ENCODE results near the gene RAB44.
"Not testable (repeated sequence)": the region's sequence is repeated elsewhere in the genome, so short reads cannot be mapped to it uniquely, and the experiment has no call there.

RAB44 gene

DNA sequence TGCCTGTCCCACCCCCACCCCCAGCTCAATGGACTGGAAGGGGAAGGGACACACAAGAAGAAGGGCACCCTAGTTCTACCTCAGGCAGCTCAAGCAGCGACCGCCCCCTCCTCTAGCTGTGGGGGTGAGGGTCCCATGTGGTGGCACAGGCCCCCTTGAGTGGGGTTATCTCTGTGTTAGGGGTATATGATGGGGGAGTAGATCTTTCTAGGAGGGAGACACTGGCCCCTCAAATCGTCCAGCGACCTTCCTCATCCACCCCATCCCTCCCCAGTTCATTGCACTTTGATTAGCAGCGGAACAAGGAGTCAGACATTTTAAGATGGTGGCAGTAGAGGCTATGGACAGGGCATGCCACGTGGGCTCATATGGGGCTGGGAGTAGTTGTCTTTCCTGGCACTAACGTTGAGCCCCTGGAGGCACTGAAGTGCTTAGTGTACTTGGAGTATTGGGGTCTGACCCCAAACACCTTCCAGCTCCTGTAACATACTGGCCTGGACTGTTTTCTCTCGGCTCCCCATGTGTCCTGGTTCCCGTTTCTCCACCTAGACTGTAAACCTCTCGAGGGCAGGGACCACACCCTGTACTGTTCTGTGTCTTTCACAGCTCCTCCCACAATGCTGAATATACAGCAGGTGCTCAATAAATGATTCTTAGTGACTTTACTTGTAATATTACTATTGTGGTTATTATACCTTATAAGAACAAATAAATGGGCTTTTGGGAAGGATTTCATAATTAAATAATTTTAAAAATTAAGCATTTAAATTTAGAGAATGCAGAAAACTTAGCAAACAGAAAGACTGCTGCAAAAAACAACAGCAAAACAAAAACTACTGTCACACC is 10.7 kb upstream of the RAB44 start:
- DNase-seq, result no peak

DNA sequence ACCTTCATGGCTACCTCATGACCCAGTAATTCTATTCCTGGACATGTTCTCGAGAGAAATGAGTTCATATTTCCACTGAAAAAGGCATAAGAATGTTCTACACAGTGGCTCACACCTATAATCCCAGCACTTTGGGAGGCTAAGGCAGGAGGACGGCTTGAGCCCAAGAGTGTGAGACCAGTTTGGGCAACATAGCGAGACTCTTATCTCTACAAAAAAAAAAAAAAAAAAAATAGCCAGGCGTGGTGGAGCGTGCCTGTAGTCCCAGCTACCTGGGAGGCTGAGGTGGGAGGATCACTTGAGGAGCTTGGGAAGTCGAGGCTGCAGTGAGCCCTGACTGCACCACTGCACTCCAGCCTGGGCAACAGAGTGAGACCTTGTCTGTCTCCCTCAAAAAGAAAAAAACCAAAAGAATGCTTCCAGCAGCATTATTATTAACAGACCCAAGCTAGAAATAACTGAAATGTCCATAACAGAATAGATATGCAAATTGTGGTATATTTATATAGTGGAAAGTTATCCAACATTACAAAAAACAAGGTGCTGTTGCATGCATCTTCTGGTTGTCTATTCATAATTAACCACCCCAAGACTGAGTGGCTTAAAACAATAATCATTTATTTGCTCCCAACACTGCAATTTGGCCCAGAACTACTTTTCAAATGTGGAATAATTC is 9.4 kb upstream of the RAB44 start:
- no peak for DNase-seq

GRCh38 chr6:36688739-36689075 is 8.9 kb upstream of the RAB44 start:
- DNase-seq, result no peak

DNA sequence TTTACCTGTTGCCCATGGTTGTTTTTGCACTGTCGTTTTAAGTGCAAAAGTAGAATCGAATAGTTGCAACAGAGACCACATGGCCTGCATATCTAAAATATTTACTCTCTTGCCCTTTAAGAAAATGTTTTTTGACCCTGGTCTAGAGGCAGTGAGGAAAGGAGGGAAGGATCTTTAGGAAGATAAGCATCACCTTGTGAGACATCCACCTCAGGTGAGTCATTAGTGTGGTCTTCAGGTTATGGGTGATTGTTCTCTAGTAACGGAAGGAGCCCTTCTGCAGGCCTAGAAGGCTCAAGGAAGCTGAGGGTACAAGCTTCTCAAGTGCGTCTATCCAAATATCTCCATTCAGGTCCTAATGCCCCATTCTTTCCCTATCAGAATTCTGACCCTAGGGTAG is 6.6 kb upstream of the RAB44 start:
- DNase-seq, result no peak

GRCh38 chr6:36691612-36692011 is 6.0 kb upstream of the RAB44 start:
- no peak for DNase-seq

DNA sequence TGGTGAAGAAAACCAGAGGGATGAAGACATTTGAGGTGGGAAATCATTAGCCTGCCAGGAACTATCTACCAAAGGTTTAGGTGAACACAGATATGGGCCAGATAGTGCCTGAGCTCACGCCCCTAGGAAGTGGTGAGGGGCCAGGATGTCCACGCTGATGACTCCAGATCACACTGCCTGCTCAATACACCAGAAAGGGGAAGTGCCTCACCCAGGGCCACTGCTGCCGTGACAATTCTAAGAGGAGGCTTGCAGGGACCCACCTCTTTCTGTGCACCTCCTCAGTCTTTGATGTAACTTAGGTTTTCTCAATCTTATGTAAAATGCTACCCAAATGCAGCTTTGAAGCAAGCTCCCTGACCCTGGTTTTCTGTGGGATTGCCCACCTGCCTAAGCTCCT is 5.4 kb upstream of the RAB44 start:
- no peak for DNase-seq

DNA sequence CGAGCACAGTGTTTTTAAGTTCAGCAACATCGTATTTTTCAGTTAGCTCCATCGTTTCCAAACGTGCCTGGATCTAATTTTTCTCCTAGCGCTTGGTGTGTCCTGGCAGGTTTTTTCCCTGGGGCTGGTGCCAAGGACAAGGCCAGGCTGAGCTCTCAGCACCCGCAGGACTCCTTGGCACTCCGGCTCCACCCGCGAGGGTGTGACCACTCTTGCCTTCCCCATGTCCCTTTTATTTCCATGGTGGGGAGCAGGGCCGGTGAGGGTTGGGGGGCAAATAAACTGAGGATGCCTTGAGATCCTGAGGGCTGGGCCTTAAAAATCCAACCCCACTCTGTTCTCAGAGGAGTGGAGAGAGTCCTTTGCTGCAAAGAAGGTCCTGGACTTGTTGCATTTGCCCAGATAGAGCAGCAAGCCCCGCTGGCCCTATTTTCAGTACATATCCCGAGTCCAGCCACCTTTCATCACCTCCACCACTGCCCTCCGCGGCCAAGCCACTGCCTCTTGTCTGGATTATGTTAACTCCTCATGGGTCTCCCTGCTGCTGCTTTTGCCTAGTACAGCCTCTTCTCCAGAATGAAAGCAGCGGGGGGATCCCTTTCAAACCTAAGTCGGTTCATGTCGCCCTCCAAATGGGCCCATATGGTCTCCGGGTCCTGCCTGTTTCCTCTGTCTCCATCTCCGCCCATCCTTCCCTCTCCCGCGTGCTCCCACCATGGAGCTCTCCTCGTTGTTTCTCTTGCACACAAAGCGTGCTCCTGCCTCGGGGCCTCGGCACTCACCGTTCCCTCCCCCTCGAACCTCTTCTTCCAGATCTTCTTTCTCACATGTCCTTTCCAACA is 4.5 kb upstream of the RAB44 start:
- DNase-seq, result no peak

- DNase-seq, result no peak
Observed at GRCh38 chr6:36694616-36695015, 3.0 kb upstream of the RAB44 start.

DNA sequence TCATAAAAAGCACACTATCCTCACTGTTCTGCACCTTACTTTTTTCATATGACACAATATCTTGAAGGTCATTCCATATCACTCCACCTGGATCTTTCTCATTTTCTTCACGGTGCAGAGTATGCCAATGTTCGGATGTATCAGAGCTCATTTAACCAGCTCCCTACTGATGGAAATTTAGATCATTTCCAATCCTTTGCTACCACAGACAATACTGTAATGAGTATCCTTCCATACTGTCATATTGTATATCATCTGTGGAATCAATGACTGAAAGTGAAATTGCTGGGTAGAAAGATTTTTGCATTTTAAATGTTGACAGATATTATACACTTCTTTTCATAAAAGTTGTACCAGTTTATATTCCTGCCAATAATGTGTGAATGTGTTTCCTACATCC is 2.2 kb upstream of the RAB44 start:
- DNase-seq, result no peak

DNA sequence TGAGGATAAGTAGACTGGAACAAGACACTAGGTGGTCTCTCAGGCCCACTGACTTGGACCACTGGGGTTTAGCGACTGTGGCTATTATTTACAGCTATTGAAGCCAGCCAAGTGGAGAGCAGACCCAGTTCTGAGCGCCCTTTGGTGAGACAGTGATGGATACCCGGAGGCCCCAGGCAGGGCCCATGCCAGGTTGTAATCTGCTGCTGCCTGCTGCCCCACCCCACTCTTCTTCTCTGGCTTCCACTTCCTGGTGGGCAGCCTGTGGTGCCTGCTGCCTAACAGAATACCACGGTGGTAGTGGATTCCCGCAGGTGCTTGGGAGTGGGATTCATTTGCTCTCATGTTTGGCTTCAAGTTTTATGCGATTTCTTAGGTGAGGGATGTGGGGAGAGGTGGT is 570 bp downstream of the RAB44 start:
- DNase-seq, result no peak

DNA sequence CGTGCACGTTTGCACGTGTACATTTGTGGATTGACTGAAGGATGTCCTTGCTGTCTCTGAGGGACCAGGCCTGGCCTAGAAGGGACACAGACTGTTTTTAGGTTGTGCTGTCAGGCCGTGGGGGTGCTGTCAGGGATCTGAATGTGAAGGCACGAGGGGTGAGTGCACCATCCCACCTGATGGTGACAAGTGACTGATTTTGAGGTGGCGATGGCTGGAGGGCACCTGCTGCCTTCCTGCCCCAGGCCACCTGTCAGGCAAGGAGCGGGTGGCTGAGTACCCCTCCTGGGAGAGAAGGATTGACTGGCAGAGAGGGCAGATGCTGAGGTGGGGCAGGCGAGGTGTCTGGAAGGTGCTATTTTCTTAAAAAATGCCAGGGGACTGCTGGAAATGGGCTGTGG is 1.2 kb downstream of the RAB44 start:
- no peak for DNase-seq

GRCh38 chr6:36699348-36699747 is 1.7 kb downstream of the RAB44 start:
- DNase-seq, result no peak

DNA sequence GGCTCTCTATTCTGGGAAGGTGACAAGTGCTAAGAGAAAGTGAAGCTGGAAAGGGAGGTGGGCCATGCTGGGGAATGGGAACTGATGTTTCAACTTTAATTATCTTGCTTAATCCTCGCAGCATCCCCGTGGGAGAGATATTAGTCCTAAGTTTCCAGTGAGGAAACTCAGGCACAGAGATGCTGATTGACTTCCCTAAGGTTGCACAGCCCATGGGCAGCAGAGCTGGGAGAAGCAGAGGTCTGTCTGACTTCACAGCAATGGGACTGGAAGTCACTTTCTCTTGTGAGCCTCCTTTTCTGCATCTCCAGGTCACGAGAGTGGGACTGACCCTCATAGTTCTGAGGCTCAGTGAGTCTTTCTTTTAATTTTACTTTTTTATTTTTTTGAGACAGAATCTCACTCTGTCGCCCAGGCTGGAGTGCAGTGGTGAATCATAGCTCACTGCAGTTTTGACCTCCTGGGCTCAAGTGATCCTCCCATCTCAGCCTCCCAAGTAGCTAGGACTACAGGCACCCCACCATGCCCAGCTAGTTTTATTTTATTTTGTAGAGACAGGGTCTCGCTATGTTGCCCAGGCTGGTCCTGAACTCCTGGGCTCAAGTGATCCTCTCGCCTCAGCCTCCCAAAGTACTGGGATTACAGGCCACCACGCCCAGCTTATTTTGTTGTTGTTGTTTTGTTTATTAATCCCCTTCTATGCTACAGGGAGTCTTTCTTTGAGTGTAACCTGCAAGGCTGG is 2.6 kb downstream of the RAB44 start:
- no peak for DNase-seq

DNA sequence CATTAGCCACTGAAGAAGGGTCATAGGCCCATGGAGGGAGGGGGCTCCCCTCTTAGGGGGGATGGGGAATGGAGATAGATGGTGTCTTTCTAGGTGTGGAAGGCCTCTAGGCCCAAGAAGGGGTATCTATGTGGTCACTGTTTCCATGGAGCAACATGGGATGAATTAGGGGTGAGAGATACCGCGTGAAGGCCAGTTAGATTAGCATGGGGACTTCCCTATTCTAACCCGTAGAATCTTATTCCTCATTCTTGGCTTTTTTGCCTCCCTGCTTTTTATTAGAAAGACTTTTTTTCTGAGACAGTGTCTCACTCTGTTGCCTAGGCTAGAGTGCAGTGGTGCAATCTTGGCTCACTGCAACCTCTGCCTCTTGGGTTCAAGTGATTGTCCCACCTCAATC is 3.2 kb downstream of the RAB44 start:
- DNase-seq, result no peak

DNA sequence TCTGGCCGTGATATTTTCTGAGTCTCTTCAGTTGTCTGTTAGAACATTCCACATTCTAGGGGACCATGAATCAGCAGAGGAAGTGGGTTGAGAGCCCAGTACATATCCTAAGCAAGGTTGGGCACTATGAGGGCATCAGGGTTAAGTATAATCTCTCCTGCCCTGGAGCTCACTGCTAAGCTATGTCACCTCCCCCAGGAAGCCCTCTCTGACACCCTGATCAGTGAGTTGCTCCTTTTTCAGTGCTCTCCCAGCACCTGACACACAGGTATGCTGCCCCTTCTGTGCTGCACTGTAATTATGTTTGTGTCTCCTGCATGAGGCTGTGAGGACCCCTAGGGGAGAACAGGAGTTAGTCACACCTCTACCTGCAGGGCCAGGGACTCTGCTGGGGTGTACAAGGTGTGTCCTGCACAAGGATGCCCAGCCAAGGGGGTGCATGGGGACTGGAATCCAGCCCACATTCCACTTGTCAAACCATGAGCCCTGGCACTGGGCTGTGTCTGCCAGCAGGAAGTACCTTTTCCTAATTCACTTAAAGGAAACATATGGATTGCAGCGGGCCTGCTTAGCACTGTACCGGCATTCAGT is 3.9 kb downstream of the RAB44 start:
- DNase-seq, result no peak

- DNase-seq, result no peak
Observed at GRCh38 chr6:36702656-36703055, 5.0 kb downstream of the RAB44 start.

GRCh38 chr6:36703081-36703606 is 5.5 kb downstream of the RAB44 start:
- DNase-seq, result no peak

GRCh38 chr6:36703982-36704381 is 6.4 kb downstream of the RAB44 start:
- DNase-seq, result no peak

DNA sequence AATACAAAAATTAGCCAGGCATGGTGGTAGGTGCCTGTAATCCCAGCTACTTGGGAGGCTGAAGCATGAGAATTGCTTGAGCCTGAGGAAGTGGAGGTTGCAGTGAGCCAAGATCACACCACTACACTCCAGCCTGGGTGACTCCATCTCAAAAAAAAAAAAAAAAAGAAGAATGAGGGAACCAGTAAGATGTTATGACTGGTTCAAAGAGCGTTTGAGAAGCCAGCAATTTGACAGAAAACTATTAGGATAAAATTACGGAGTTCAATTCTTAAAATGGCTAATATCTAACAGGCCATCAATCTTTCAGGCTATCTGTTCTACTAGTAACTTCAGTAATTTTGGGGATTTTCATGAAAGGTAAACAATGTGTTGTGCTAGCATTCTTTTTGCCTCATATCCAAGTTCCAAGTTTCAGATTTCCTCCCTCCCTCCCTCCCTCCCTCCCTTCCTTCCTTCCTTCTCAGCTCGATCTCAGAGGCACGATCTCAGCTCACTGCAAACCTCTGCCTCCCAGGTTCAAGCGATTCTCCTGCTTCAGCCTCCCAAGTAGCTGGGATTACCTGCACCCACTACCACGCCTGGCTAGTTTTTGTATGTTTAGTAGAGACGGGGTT is 7.4 kb downstream of the RAB44 start:
- DNase-seq, result not testable (repeated sequence)

DNA sequence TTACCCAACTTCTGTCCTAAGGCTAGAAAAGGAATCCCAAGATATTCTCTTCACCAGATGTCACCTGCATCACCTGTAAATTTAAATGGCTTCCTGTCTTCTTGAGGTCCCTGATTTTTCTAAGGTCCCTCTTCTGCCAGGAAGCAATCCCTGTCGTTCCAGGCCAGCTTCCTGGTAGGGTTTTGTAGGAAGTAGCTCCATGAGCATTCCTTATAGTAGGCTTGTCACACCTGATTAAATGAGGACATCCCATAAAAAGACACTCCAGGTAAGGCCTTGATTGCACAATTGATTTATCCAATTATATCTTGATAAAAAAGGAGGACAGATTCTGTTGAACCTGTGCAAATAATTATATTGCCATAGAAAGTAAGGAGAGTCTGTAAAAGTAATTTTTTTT is 8.7 kb downstream of the RAB44 start:
- DNase-seq, result no peak

- no peak for DNase-seq
Observed at GRCh38 chr6:36712816-36713215, 15.2 kb downstream of the RAB44 start.

- DNase-seq, result no peak
Observed at GRCh38 chr6:36713846-36714245, 16.2 kb downstream of the RAB44 start.

Data from amniotic stem cell (primary cell).